ENCODE results near the gene R3HCC1L. TPM values are rescaled to one million over a fixed set of nuclear protein-coding genes. Genes with fewer than 3 reads are reported as not detected.
"Not testable (repeated sequence)": the region's sequence is repeated elsewhere in the genome, so short reads cannot be mapped to it uniquely, and the experiment has no call there.

The R3HCC1L gene
- total RNA-seq, 1 donor from 2014 or later: 14.4 TPM

DNA sequence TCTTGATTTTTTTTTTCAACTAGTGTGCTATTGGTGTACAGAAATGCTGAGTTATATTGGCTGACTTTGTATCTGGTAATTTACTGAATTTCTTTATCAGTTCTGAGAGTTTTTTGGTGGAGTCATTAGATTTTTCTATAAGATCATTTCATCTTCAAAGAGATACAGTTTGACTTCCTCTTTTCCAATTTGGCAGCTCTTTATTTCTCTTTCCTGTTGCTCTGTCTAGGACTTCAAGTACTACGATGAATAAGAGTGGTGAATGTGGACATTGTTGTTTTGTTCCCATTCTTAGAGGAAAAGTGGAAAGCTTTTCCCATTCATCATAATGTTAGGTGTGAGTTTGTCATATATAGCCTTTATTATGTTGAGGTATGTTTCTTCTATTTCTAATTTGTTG lies 83.3 kb downstream of the R3HCC1L start:
- H3K9me3 ChIP-seq: peaks cover 17% of the 10 kb centered on the region
- no peaks in the 10 kb centered on the region for H3K27me3 ChIP-seq (ENCODE audit: low read depth)
- ATAC-seq: no peak
- H3K27ac ChIP-seq: no peak overlapping the region
- TF ChIP-seq, protein P1, sequence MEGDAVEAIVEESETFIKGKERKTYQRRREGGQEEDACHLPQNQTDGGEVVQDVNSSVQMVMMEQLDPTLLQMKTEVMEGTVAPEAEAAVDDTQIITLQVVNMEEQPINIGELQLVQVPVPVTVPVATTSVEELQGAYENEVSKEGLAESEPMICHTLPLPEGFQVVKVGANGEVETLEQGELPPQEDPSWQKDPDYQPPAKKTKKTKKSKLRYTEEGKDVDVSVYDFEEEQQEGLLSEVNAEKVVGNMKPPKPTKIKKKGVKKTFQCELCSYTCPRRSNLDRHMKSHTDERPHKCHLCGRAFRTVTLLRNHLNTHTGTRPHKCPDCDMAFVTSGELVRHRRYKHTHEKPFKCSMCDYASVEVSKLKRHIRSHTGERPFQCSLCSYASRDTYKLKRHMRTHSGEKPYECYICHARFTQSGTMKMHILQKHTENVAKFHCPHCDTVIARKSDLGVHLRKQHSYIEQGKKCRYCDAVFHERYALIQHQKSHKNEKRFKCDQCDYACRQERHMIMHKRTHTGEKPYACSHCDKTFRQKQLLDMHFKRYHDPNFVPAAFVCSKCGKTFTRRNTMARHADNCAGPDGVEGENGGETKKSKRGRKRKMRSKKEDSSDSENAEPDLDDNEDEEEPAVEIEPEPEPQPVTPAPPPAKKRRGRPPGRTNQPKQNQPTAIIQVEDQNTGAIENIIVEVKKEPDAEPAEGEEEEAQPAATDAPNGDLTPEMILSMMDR (IDR thresholded peaks at IDR 0.05): no peak
- no peaks in the 10 kb centered on the region for H3K36me3 ChIP-seq
- no peaks in the 10 kb centered on the region for H3K4me1 ChIP-seq
- H3K4me3 ChIP-seq: no peak overlapping the region
- DNase-seq: no peak
- intact Hi-C loops (cut with DNase I): no loop called here

DNA sequence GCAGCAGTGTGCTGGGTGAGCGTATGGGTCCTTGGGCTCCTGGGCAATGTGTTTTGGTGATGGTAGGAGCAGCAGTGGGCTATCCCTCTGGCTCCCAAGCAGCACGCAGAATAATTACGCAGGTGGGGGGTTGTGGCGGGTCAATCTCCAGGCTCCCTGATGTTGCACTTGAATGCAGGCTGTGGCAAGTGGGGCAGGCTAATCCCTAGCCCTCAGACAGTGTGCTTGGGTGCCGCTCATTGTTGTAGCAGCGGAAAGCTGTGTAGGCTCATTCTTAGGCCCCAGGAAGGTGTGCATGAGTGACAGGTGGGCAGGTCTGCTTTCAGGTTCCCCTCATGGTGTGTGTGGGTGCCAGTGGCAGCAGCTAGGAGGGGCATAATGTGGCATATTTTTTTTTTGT lies 89.4 kb downstream of the R3HCC1L start:
- Histone ChIP-seq H3K27ac (no peak overlapping the region), H3K4me3 (no peak overlapping the region), H3K36me3 (no peaks in the 10 kb centered on the region), H3K9me3 (peaks cover 16% of the 10 kb centered on the region), H3K27me3 (ENCODE audit: low read depth) (no peaks in the 10 kb centered on the region), H3K4me1 (peaks cover 11% of the 10 kb centered on the region)
- TF ChIP-seq, protein P1 (IDR thresholded peaks at IDR 0.05): no peak
- intact Hi-C loops (cut with DNase I): no loop called here
- ATAC-seq (no peak), DNase-seq (no peak)

DNA sequence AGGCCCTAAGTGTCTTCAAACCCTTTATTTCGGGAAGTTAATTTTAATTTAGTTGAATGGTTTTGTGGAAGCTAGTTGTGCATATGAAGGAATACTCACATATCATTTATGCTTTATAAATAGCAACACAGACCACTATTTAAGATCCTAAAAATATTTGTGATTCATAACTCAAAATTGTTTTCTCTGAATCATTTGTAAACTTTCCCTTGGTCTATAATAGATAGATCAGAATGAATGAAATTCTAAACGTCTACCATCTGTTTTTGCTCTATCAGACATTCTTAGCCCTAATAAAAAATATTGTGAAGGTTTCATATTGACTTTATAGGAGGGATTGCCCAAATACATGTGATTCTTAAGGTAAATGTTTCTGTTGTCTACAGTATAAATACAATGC lies 90.1 kb downstream of the R3HCC1L start:
- Histone ChIP-seq H3K9me3 (peaks cover 10% of the 10 kb centered on the region), H3K4me3 (no peak overlapping the region), H3K27ac (no peak overlapping the region), H3K36me3 (no peaks in the 10 kb centered on the region), H3K27me3 (ENCODE audit: low read depth) (no peaks in the 10 kb centered on the region), H3K4me1 (peaks cover 11% of the 10 kb centered on the region)
- intact Hi-C loops (cut with DNase I): no loop called here
- no peak for DNase-seq
- TF ChIP-seq, protein P1 (IDR thresholded peaks at IDR 0.05): no peak
- no peak for ATAC-seq

DNA sequence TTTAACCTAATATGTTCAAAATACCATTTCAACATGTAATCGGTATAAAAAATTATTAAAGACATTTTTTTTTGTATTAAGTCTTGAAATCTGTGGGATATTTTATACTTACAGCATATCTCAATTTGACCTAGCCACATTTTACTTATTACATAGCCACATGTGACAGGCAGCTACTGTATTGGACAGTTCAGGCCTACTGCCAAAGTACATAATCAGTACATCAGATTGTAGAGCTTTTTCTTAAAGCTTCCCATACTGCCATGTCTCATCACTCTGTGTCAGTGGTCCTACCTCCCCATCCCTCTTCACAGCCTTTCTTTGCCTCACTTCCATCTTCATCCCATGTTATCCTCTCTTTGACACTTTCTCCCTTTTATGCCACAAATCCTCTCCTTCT lies 90.5 kb downstream of the R3HCC1L start:
- TF ChIP-seq, protein P1 (IDR thresholded peaks at IDR 0.05): no peak
- no peak overlapping the region for H3K27ac ChIP-seq
- no peaks in the 10 kb centered on the region for H3K27me3 ChIP-seq (ENCODE audit: low read depth)
- peaks cover 5% of the 10 kb centered on the region for H3K9me3 ChIP-seq
- no peak overlapping the region for H3K4me3 ChIP-seq
- H3K36me3 ChIP-seq: no peaks in the 10 kb centered on the region
- no peak for ATAC-seq
- no peak for DNase-seq
- peaks cover 11% of the 10 kb centered on the region for H3K4me1 ChIP-seq
- intact Hi-C loops (cut with DNase I): no loop called here

GRCh38 chr10:98226508-98227144 lies 92.2 kb downstream of the R3HCC1L start:
- intact Hi-C loops (cut with DNase I): no loop called here
- ATAC-seq (no peak), DNase-seq (no peak)
- TF ChIP-seq, protein P1 (IDR thresholded peaks at IDR 0.05): no peak
- no peak overlapping the region for H3K4me3 ChIP-seq
- no peaks in the 10 kb centered on the region for H3K27me3 ChIP-seq (ENCODE audit: low read depth)
- H3K27ac ChIP-seq: no peak overlapping the region
- peaks cover 4% of the 10 kb centered on the region for H3K9me3 ChIP-seq
- peaks cover 11% of the 10 kb centered on the region for H3K4me1 ChIP-seq
- H3K36me3 ChIP-seq: peaks cover 6% of the 10 kb centered on the region

DNA sequence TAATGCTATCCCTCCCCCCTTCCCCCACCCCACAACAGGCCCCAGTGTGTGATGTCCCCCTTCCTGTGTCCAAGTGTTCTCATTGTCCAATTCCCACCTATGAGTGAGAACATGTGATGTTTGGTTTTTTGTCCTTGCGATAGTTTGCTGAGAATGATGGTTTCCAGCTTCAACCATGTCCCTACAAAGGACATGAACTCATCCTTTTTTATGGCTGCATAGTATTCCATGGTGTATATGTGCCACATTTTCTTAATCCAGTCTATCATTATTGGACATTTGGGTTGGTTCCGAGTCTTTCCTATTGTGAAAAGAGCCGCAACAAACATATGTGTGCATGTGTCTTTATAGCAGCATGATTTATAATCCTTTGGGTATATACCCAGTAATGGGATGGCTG lies 93.3 kb downstream of the R3HCC1L start:
- H3K4me3 ChIP-seq; intact Hi-C loops (cut with DNase I); ATAC-seq; H3K27ac ChIP-seq; DNase-seq; H3K9me3 ChIP-seq; H3K27me3 ChIP-seq (ENCODE audit: low read depth): not testable (repeated sequence)
- H3K36me3 ChIP-seq: peaks cover 13% of the 10 kb centered on the region
- H3K4me1 ChIP-seq: peaks cover 11% of the 10 kb centered on the region

GRCh38 chr10:98228266-98228665 lies 93.8 kb downstream of the R3HCC1L start:
- DNase-seq; intact Hi-C loops (cut with DNase I); ATAC-seq; H3K27me3 ChIP-seq (ENCODE audit: low read depth); H3K4me3 ChIP-seq; H3K27ac ChIP-seq; H3K9me3 ChIP-seq: not testable (repeated sequence)
- peaks cover 11% of the 10 kb centered on the region for H3K4me1 ChIP-seq
- peaks cover 13% of the 10 kb centered on the region for H3K36me3 ChIP-seq

Measured in lower lobe of right lung (tissue), 2 donors.